Inferior parietal cortex (tissue), 1 donor: Measurements from ENCODE around the gene SPOP.
"Not testable (repeated sequence)": the region's sequence is repeated elsewhere in the genome, so short reads cannot be mapped to it uniquely, and the experiment has no call there.

ENCODE experiments used
- DNase-seq: peaks from one replicate; pipeline ENCODE4 v3.0.0-alpha.2; 2016; ENCODE audit errors: extremely low spot score

SPOP gene

GRCh38 chr17:49656247-49656646 is 21.6 kb downstream of the SPOP start:
- DNase-seq, result no peak

GRCh38 chr17:49647256-49647585 is 30.7 kb downstream of the SPOP start:
- no peak for DNase-seq

GRCh38 chr17:49646391-49647255 is 31.3 kb downstream of the SPOP start:
- no peak for DNase-seq

GRCh38 chr17:49646056-49646390 is 31.9 kb downstream of the SPOP start:
- DNase-seq, result not testable (repeated sequence)

- no peak for DNase-seq
Observed at GRCh38 chr17:49645654-49646053, 32.2 kb downstream of the SPOP start.

GRCh38 chr17:49640556-49640955 is 37.3 kb downstream of the SPOP start:
- no peak for DNase-seq

GRCh38 chr17:49638818-49639217 is 39.1 kb downstream of the SPOP start:
- no peak for DNase-seq

- no peak for DNase-seq
Observed at GRCh38 chr17:49637739-49638138, 40.2 kb downstream of the SPOP start.

GRCh38 chr17:49637050-49637449 is 40.8 kb downstream of the SPOP start:
- DNase-seq, result no peak

- no peak for DNase-seq
Observed at GRCh38 chr17:49635121-49635520, 42.8 kb downstream of the SPOP start.

- no peak for DNase-seq
Observed at GRCh38 chr17:49634485-49634860, 43.4 kb downstream of the SPOP start.

- no peak for DNase-seq
Observed at GRCh38 chr17:49633762-49634484, 44.0 kb downstream of the SPOP start.

GRCh38 chr17:49633250-49633649 is 44.6 kb downstream of the SPOP start:
- DNase-seq, result no peak

GRCh38 chr17:49632201-49632600 is 45.7 kb downstream of the SPOP start:
- DNase-seq, result no peak

- DNase-seq, result no peak
Observed at GRCh38 chr17:49631496-49631895, 46.4 kb downstream of the SPOP start.

GRCh38 chr17:49630113-49630900 is 47.6 kb downstream of the SPOP start:
- no peak for DNase-seq

GRCh38 chr17:49629447-49629846 is 48.5 kb downstream of the SPOP start:
- DNase-seq, result no peak

GRCh38 chr17:49624896-49625295 is 53.0 kb downstream of the SPOP start:
- DNase-seq, result peak; percentile 25

GRCh38 chr17:49621946-49622529 is 55.9 kb downstream of the SPOP start:
- DNase-seq, result no peak

- no peak for DNase-seq
Observed at GRCh38 chr17:49621420-49621819, 56.5 kb downstream of the SPOP start.

GRCh38 chr17:49618028-49618611 is 59.8 kb downstream of the SPOP start:
- no peak for DNase-seq

- DNase-seq, result peak; percentile 49
Observed at GRCh38 chr17:49616601-49617131, 61.2 kb downstream of the SPOP start.
